Tibial nerve (tissue), 4 donors: ENCODE measurements around the gene CIB4.

Source experiments
- CTCF ChIP-seq, 5 experiments: fragments of 200-600 bp in 3 of 5; fragments of 450-650 bp in 2 of 5; sonication (generic) in 3 of 5; IDR thresholded peaks; one replicate each; pipeline ENCODE4 v1.5.1; 2016 to 2019; ENCODE audit warnings: antibody characterized with exemption in 5 of 5, mild to moderate bottlenecking in 3 of 5, moderate library complexity in 2 of 5
- EP300 ChIP-seq, 2 donors: sonication (generic); formaldehyde crosslinking; IDR thresholded peaks; one replicate each; pipeline ENCODE4 v1.6.1; 2017; ENCODE audit warnings: antibody characterized with exemption in 2 of 2, mild to moderate bottlenecking in 1 of 2
- POLR2A ChIP-seq, 2 donors: fragments of 450-650 bp; IDR thresholded peaks; one replicate each; pipeline ENCODE4 v1.6.1; 2017; ENCODE audit warnings: antibody characterized with exemption in 2 of 2, mild to moderate bottlenecking in 2 of 2, moderate library complexity in 2 of 2

GRCh38 chr2:26642429-26642828 is 1.3 kb upstream of the CIB4 start:
- TF ChIP-seq CTCF (IDR thresholded peaks at IDR 0.05) (no peak), POLR2A (IDR thresholded peaks at IDR 0.05) (no peak), EP300 (IDR thresholded peaks at IDR 0.05) (no peak)
